ENCODE data around the gene PTMA.

DNA sequence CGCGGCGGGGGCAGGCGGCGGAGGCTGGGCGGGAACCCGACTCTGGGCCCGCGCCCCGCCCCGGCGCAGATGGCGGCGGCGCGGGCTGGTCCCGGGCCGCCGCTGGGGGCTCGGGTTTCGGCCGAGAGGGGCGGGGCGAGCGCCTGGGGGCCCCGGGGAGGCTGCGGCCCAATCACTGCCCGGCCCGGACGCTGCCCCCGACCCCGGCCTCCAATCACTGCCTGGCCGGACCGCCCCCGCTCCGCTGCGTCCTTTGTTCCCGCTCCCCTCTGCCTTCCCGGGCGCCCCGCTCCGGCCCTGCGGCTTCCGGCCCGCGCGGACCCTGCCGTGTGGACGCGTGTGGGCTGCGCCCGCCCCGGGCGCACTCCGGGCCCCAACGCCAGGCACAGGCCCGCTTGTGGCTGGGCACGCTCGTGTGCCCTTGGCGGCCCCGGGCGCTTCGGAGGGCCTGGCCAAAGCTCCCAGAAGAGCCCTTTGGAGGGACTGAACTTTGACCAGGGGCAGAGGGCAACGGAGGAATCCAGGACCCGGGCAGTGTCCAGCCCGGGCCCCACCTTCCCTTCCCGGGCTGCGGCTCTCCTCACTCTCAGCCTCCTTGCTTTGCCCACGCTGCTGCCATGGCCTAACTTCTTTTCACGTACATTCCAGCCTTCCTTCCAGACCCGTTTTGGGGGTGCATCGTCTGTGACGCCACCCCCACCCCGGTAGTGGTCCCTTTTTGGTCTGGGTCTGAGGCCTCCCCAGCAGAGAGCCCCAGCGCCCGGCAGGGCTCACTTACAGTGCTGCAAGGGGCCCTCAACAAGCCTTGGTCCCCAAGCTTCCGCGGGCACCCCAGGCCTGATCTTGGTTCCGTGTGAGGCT lies 27.1 kb upstream of the PTMA start:
- TF ChIP-seq CTCF (IDR thresholded peaks at IDR 0.05) (no peak), POLR2A (IDR thresholded peaks at IDR 0.05) (no peak), POLR2AphosphoS5 (IDR thresholded peaks at IDR 0.05) (peak in 2 of 3 donors; percentile 22 to 26)
